ENCODE measurements around the gene IFNL4. TPM values are rescaled to one million over a fixed set of nuclear protein-coding genes. Genes with fewer than 3 reads are reported as not detected.
"Not testable (repeated sequence)": the region's sequence is repeated elsewhere in the genome, so short reads cannot be mapped to it uniquely, and the experiment has no call there.

IFNL4 gene
- polyA plus RNA-seq, 1 donor = 0.04 TPM

GRCh38 chr19:39273859-39274258 lies 25.2 kb upstream of the IFNL4 start:
- not testable (repeated sequence) for H3K9me3 ChIP-seq (ENCODE audit: control insufficient read depth, low read depth, low read length); H3K36me3 ChIP-seq (ENCODE audit: control insufficient read depth, insufficient read depth, low read length); H3K4me3 ChIP-seq (ENCODE audit: low read length); H3K27me3 ChIP-seq (ENCODE audit: control insufficient read depth, insufficient read depth, low read length); H3K4me1 ChIP-seq (ENCODE audit: control insufficient read depth, insufficient read depth, low read length); H3K27ac ChIP-seq (ENCODE audit: low read length); DNase-seq
- 100% methylated on average over 1 of the region's 5 CpGs for WGBS (ENCODE audit: insufficient coverage, low lambda C conversion rate)

GRCh38 chr19:39270036-39270871 lies 21.6 kb upstream of the IFNL4 start:
- DNase-seq = no peak
- H3K27ac ChIP-seq (ENCODE audit: low read length) = no peak overlapping the region
- peaks cover 5% of the 10 kb centered on the region for H3K9me3 ChIP-seq (ENCODE audit: control insufficient read depth, low read depth, low read length)
- H3K4me3 ChIP-seq (ENCODE audit: low read length) = no peak overlapping the region
- WGBS (ENCODE audit: insufficient coverage, low lambda C conversion rate) = 40% methylated on average over 1 of the region's 9 CpGs
- peaks cover 2% of the 10 kb centered on the region for H3K4me1 ChIP-seq (ENCODE audit: control insufficient read depth, insufficient read depth, low read length)
- H3K36me3 ChIP-seq (ENCODE audit: control insufficient read depth, insufficient read depth, low read length) = no peaks in the 10 kb centered on the region
- peaks cover 13% of the 10 kb centered on the region for H3K27me3 ChIP-seq (ENCODE audit: control insufficient read depth, insufficient read depth, low read length)

- H3K27me3 ChIP-seq (ENCODE audit: control insufficient read depth, insufficient read depth, low read length) = peaks cover 22% of the 10 kb centered on the region
- not testable (repeated sequence) for H3K4me3 ChIP-seq (ENCODE audit: low read length); DNase-seq; H3K27ac ChIP-seq (ENCODE audit: low read length); H3K4me1 ChIP-seq (ENCODE audit: control insufficient read depth, insufficient read depth, low read length); H3K36me3 ChIP-seq (ENCODE audit: control insufficient read depth, insufficient read depth, low read length)
- no CpG with 5 or more reads among the region's 10 CpGs for WGBS (ENCODE audit: insufficient coverage, low lambda C conversion rate)
- peaks cover 12% of the 10 kb centered on the region for H3K9me3 ChIP-seq (ENCODE audit: control insufficient read depth, low read depth, low read length)
Measured at GRCh38 chr19:39269369-39269768, 20.7 kb upstream of the IFNL4 start.

GRCh38 chr19:39268531-39269223 lies 20.0 kb upstream of the IFNL4 start:
- WGBS (ENCODE audit: insufficient coverage, low lambda C conversion rate) = no CpG with 5 or more reads among the region's 10 CpGs
- not testable (repeated sequence) for H3K27ac ChIP-seq (ENCODE audit: low read length); H3K4me1 ChIP-seq (ENCODE audit: control insufficient read depth, insufficient read depth, low read length); H3K36me3 ChIP-seq (ENCODE audit: control insufficient read depth, insufficient read depth, low read length); DNase-seq; H3K4me3 ChIP-seq (ENCODE audit: low read length)
- Histone ChIP-seq H3K27me3 (ENCODE audit: control insufficient read depth, insufficient read depth, low read length) (peaks cover 29% of the 10 kb centered on the region), H3K9me3 (ENCODE audit: control insufficient read depth, low read depth, low read length) (peaks cover 17% of the 10 kb centered on the region)

- WGBS (ENCODE audit: insufficient coverage, low lambda C conversion rate) = no CpG with 5 or more reads among the region's 1 CpG
- H3K9me3 ChIP-seq (ENCODE audit: control insufficient read depth, low read depth, low read length) = peaks cover 17% of the 10 kb centered on the region
- H3K4me3 ChIP-seq (ENCODE audit: low read length) = not testable (repeated sequence)
Measured at GRCh38 chr19:39268085-39268484, 19.4 kb upstream of the IFNL4 start, which contains the start of gene IFNL2. Gene IFNL2, plus strand, starts transcription at chr19:39268396. Its CDS starts 173 bp downstream, at chr19:39268569.

GRCh38 chr19:39265321-39265916 lies 16.8 kb upstream of the IFNL4 start:
- peaks cover 49% of the 10 kb centered on the region for H3K27me3 ChIP-seq (ENCODE audit: control insufficient read depth, insufficient read depth, low read length)
- H3K9me3 ChIP-seq (ENCODE audit: control insufficient read depth, low read depth, low read length) = peaks cover 17% of the 10 kb centered on the region
- no peak overlapping the region for H3K27ac ChIP-seq (ENCODE audit: low read length)
- H3K4me1 ChIP-seq (ENCODE audit: control insufficient read depth, insufficient read depth, low read length) = peaks cover 2% of the 10 kb centered on the region
- no CpG with 5 or more reads among the region's 39 CpGs for whole genome bisulfite sequencing (ENCODE audit: insufficient coverage, low lambda C conversion rate)
- no peaks in the 10 kb centered on the region for H3K36me3 ChIP-seq (ENCODE audit: control insufficient read depth, insufficient read depth, low read length)
- no peak for DNase-seq
- H3K4me3 ChIP-seq (ENCODE audit: low read length) = no peak overlapping the region

More at GRCh38 chr19:39268085-39268484, 19.4 kb upstream of the IFNL4 start, which contains the start of gene IFNL2:
- DNase-seq; H3K36me3 ChIP-seq (ENCODE audit: control insufficient read depth, insufficient read depth, low read length); H3K27ac ChIP-seq (ENCODE audit: low read length); H3K4me1 ChIP-seq (ENCODE audit: control insufficient read depth, insufficient read depth, low read length): not testable (repeated sequence)
- peaks cover 35% of the 10 kb centered on the region for H3K27me3 ChIP-seq (ENCODE audit: control insufficient read depth, insufficient read depth, low read length)

- peak in 1 of 2 donors; percentile 43 for DNase-seq
- Histone ChIP-seq H3K36me3 (ENCODE audit: control insufficient read depth, insufficient read depth, low read length) (no peaks in the 10 kb centered on the region), H3K27ac (ENCODE audit: low read length) (no peak overlapping the region), H3K4me1 (ENCODE audit: control insufficient read depth, insufficient read depth, low read length) (peaks cover 2% of the 10 kb centered on the region), H3K9me3 (ENCODE audit: control insufficient read depth, low read depth, low read length) (peaks cover 17% of the 10 kb centered on the region), H3K27me3 (ENCODE audit: control insufficient read depth, insufficient read depth, low read length) (peaks cover 54% of the 10 kb centered on the region), H3K4me3 (ENCODE audit: low read length) (no peak overlapping the region)
- WGBS (ENCODE audit: insufficient coverage, low lambda C conversion rate) = no CpG with 5 or more reads among the region's 102 CpGs
Measured at GRCh38 chr19:39264306-39265290, 15.9 kb upstream of the IFNL4 start.

GRCh38 chr19:39263912-39264305 lies 15.3 kb upstream of the IFNL4 start:
- no peak for DNase-seq
- H3K27me3 ChIP-seq (ENCODE audit: control insufficient read depth, insufficient read depth, low read length) = peaks cover 54% of the 10 kb centered on the region
- no peak overlapping the region for H3K4me3 ChIP-seq (ENCODE audit: low read length)
- WGBS (ENCODE audit: insufficient coverage, low lambda C conversion rate) = no CpG with 5 or more reads among the region's 17 CpGs
- no peaks in the 10 kb centered on the region for H3K36me3 ChIP-seq (ENCODE audit: control insufficient read depth, insufficient read depth, low read length)
- H3K27ac ChIP-seq (ENCODE audit: low read length) = no peak overlapping the region
- H3K4me1 ChIP-seq (ENCODE audit: control insufficient read depth, insufficient read depth, low read length) = peaks cover 2% of the 10 kb centered on the region
- H3K9me3 ChIP-seq (ENCODE audit: control insufficient read depth, low read depth, low read length) = peaks cover 17% of the 10 kb centered on the region

GRCh38 chr19:39262496-39262895 lies 13.8 kb upstream of the IFNL4 start:
- Histone ChIP-seq H3K27me3 (ENCODE audit: control insufficient read depth, insufficient read depth, low read length) (peaks cover 54% of the 10 kb centered on the region), H3K4me1 (ENCODE audit: control insufficient read depth, insufficient read depth, low read length) (peaks cover 6% of the 10 kb centered on the region), H3K4me3 (ENCODE audit: low read length) (no peak overlapping the region), H3K9me3 (ENCODE audit: control insufficient read depth, low read depth, low read length) (peaks cover 17% of the 10 kb centered on the region), H3K36me3 (ENCODE audit: control insufficient read depth, insufficient read depth, low read length) (no peaks in the 10 kb centered on the region), H3K27ac (ENCODE audit: low read length) (no peak overlapping the region)
- 86% methylated on average over 1 of the region's 4 CpGs for whole genome bisulfite sequencing (ENCODE audit: insufficient coverage, low lambda C conversion rate)
- no peak for DNase-seq

Data from large intestine (tissue), 3 donors.